A549 (cell line): ENCODE measurements around the gene ARHGAP32. TPM values are rescaled to one million over a fixed set of nuclear protein-coding genes. Genes with fewer than 3 reads are reported as not detected.
"Not testable (repeated sequence)": the region's sequence is repeated elsewhere in the genome, so short reads cannot be mapped to it uniquely, and the experiment has no call there.

Experiments
- ATAC-seq, 2 experiments: fragments of 200-7000 bp in 1 of 2; fragments of >200 bp in 1 of 2; cut with Nextera tagmentation in 1 of 2; cut with Tn5 transposase in 1 of 2; 3 replicates each; pipeline versions ENCODE4 v1.8.0 to v1.9.1; 2018 to 2020; ENCODE audit warnings: mild to moderate bottlenecking in 1 of 2, moderate library complexity in 1 of 2
- CTCF ChIA-PET: fragments of 300-600 bp; sonication (Branson Sonifier 250); formaldehyde crosslinking; extraction: SDS; loops from one replicate; lab custom pipeline; 2021; ENCODE audit warnings: antibody characterized with exemption, inconsistent platforms; lab: Yijun Ruan, JAX
- POLR2A ChIA-PET: fragments of 350-600 bp; formaldehyde crosslinking; extraction: SDS; loops from one replicate; lab custom pipeline; 2021; ENCODE audit warnings: antibody characterized with exemption, inconsistent platforms; lab: Yijun Ruan, JAX
- DNase-seq, 2 experiments: peaks; one replicate each; pipeline versions ENCODE4 v3.0.0 to v3.0.0-alpha.2; 2011 to 2016; ENCODE audit warnings: low read depth in 1 of 2, low spot score in 1 of 2
- FAIRE-seq: peaks from 2 replicates; lab custom pipeline; 2011; peaks lifted over from hg19 to GRCh38; lab: Jason Lieb, UNC
- H3K27ac ChIP-seq, 2 experiments: fragments of >200 bp; sonication (Bioruptor Twin); formaldehyde crosslinking; 3 replicates each; pipeline ENCODE4 v1.5.1; 2016 to 2017
- H3K4me1 ChIP-seq: fragments of >200 bp; sonication (Bioruptor Twin); formaldehyde crosslinking; 3 replicates; pipeline ENCODE4 v1.6.1; 2016
- H3K4me2 ChIP-seq: fragments of >200 bp; sonication (Bioruptor Twin); formaldehyde crosslinking; 3 replicates; pipeline ENCODE4 v1.6.1; 2016
- H3K4me3 ChIP-seq: fragments of >200 bp; sonication (Bioruptor Twin); formaldehyde crosslinking; 3 replicates; pipeline ENCODE4 v1.5.1; 2016
- H3K9me3 ChIP-seq: fragments of >200 bp; sonication (Bioruptor Twin); formaldehyde crosslinking; 3 replicates; pipeline ENCODE4 v1.6.1; 2016
- CBX8 ChIP-seq: fragments of 200-600 bp; sonication (generic); IDR thresholded peaks from 2 replicates; pipeline ENCODE4 v1.6.1; 2016
- CEBPB ChIP-seq, 2 experiments: fragments of >200 bp in 1 of 2; sonication (Bioruptor Twin) in 1 of 2; formaldehyde crosslinking in 1 of 2; IDR thresholded peaks; 2 replicates each; pipeline ENCODE4 v1.6.1; 2012 to 2016
- CHD2 ChIP-seq: fragments of 150-350 bp; IDR thresholded peaks from 2 replicates; pipeline ENCODE4 v1.6.1; 2014; ENCODE audit warnings: low read length; ENCODE audit not compliant: partially characterized antibody
- E2F6 ChIP-seq: IDR thresholded peaks from 2 replicates; pipeline ENCODE4 v1.6.1; 2012; ENCODE audit warnings: low read depth, borderline replicate concordance
- EP300 ChIP-seq, 2 experiments: fragments of >200 bp; sonication (Bioruptor Twin); formaldehyde crosslinking; IDR thresholded peaks; 2 replicates in 1 of 2; 3 replicates in 1 of 2; pipeline ENCODE4 v1.6.1; 2016 to 2017
- FOSL2 ChIP-seq, 2 experiments: fragments of 450-650 bp in 1 of 2; fragments of >200 bp in 1 of 2; sonication (Bioruptor Twin) in 1 of 2; formaldehyde crosslinking; IDR thresholded peaks; 2 replicates each; pipeline versions ENCODE4 v1.5.0 to v1.6.1; 2016 to 2020; ENCODE audit warnings: mild to moderate bottlenecking in 1 of 2, moderate library complexity in 1 of 2
- HDAC2 ChIP-seq: fragments of 200-600 bp; sonication (generic); IDR thresholded peaks from 2 replicates; pipeline ENCODE4 v1.6.1; 2016
- HOXA7 ChIP-seq: fragments of 250-450 bp; sonication (Bioruptor Pico); IDR thresholded peaks from 2 replicates; pipeline ENCODE4 v1.5.0; 2020; ENCODE audit warnings: mild to moderate bottlenecking, moderate library complexity
- HOXB13 ChIP-seq: fragments of 250-450 bp; sonication (Bioruptor Pico); IDR thresholded peaks from 2 replicates; pipeline ENCODE4 v1.5.0; 2020; ENCODE audit warnings: low read depth, mild to moderate bottlenecking, moderate library complexity
- JUN ChIP-seq, 2 experiments: fragments of >200 bp; sonication (Bioruptor Twin); formaldehyde crosslinking; IDR thresholded peaks; 2 replicates in 1 of 2; 3 replicates in 1 of 2; pipeline ENCODE4 v1.6.1; 2016 to 2017
- KDM1A ChIP-seq: fragments of 200-600 bp; sonication (generic); IDR thresholded peaks from 2 replicates; pipeline ENCODE4 v1.6.1; 2016; ENCODE audit warnings: low read depth, mild to moderate bottlenecking
- KDM5A ChIP-seq: fragments of 200-600 bp; sonication (generic); IDR thresholded peaks from 2 replicates; pipeline ENCODE4 v1.6.1; 2016; ENCODE audit warnings: antibody characterized with exemption, mild to moderate bottlenecking
- MAFK ChIP-seq: fragments of 450-650 bp; IDR thresholded peaks from 2 replicates; pipeline ENCODE4 v1.6.1; 2014; ENCODE audit not compliant: partially characterized antibody
- MAZ ChIP-seq: fragments of 150-350 bp; IDR thresholded peaks from 2 replicates; pipeline ENCODE4 v1.6.1; 2014; ENCODE audit warnings: antibody characterized with exemption, low read depth, low read length, borderline replicate concordance
- POLR2AphosphoS2 ChIP-seq: conservative IDR thresholded peaks from 2 replicates; pipeline ENCODE4 v1.6.1; 2012; ENCODE audit warnings: low read length, improper control_type of control experiment, inconsistent platforms
- RCOR1 ChIP-seq: fragments of 150-350 bp; IDR thresholded peaks from 2 replicates; pipeline ENCODE4 v1.6.1; 2014; ENCODE audit warnings: antibody characterized with exemption, low read length, low read depth
- RFX5 ChIP-seq: fragments of 450-650 bp; IDR thresholded peaks from 2 replicates; pipeline ENCODE4 v1.7.1; 2014; ENCODE audit warnings: antibody characterized with exemption, mild to moderate bottlenecking, moderate library complexity
- RNF2 ChIP-seq: fragments of 200-600 bp; sonication (generic); IDR thresholded peaks from 2 replicates; pipeline ENCODE4 v1.6.1; 2016; ENCODE audit warnings: low read depth, mild to moderate bottlenecking, antibody characterized with exemption, moderate library complexity, borderline replicate concordance
- SMC3 ChIP-seq: fragments of >200 bp; sonication (Bioruptor Twin); formaldehyde crosslinking; IDR thresholded peaks from 3 replicates; pipeline ENCODE4 v1.6.1; 2018; ENCODE audit warnings: inconsistent platforms
- SREBF2 ChIP-seq: fragments of 450-650 bp; IDR thresholded peaks from 2 replicates; pipeline ENCODE4 v1.6.1; 2014; ENCODE audit warnings: mild to moderate bottlenecking, moderate library complexity
- TFCP2L1 ChIP-seq: fragments of 250-450 bp; sonication (Bioruptor Pico); IDR thresholded peaks from 2 replicates; pipeline ENCODE4 v1.5.0; 2021; ENCODE audit warnings: mild to moderate bottlenecking
- USF2 ChIP-seq: fragments of 450-650 bp; IDR thresholded peaks from 2 replicates; pipeline ENCODE4 v1.6.1; 2014; ENCODE audit warnings: antibody characterized with exemption
- ZC3H11A ChIP-seq: fragments of 450-650 bp; IDR thresholded peaks from 2 replicates; pipeline ENCODE4 v1.6.1; 2014; ENCODE audit warnings: antibody characterized with exemption, mild to moderate bottlenecking
- ZFP36 ChIP-seq: fragments of 450-650 bp; IDR thresholded peaks from 2 replicates; pipeline ENCODE4 v1.6.1; 2014; ENCODE audit warnings: borderline replicate concordance; ENCODE audit not compliant: partially characterized antibody
- WGBS: methylation state at CpG from one replicate; pipeline ENCODE4 v1.1.6; 2017; ENCODE audit errors: missing lambda C conversion rate; 5-methylcytosine and 5-hydroxymethylcytosine counted together
- polyA plus RNA-seq, 4 experiments: library from polyadenylated mRNA; depleted of rRNA in 3 of 4; stranded (reverse); fragments of >200 nt; fragmentation: RNase III in 1 of 4; extraction: RNeasy Plus Mini Kit Qiagen cat#74134 plus additional on column Dnase treatment in 1 of 4; gene quantifications; 2 replicates in 3 of 4; 3 replicates in 1 of 4; pipeline ENCODE4 v1.2.3, GENCODE V29; 2011 to 2017
- TF ChIP-seq, protein P1 (sequence below): IDR thresholded peaks from 2 replicates; pipeline ENCODE4 v1.6.1; 2012
- TF ChIP-seq, protein P2 (sequence below): fragments of 150-350 bp; IDR thresholded peaks from 2 replicates; pipeline ENCODE4 v1.6.1; 2014; ENCODE audit warnings: low read depth, mild to moderate bottlenecking, low read length
- TF ChIP-seq, protein P3 (sequence below): fragments of 200-600 bp; sonication (generic); IDR thresholded peaks from 2 replicates; pipeline ENCODE4 v1.6.1; 2016; ENCODE audit warnings: antibody characterized with exemption, mild to moderate bottlenecking, moderate library complexity
- TF ChIP-seq, protein P4 (sequence below): fragments of 250-450 bp; sonication (Bioruptor Pico); IDR thresholded peaks from 2 replicates; pipeline ENCODE4 v1.5.0; 2020; ENCODE audit warnings: low read depth, mild to moderate bottlenecking, moderate library complexity

The ARHGAP32 gene
- polyA plus RNA-seq, 2 of the 4 experiments (the other 2 are of a cell fraction), result 4.4 to 9.0 TPM

DNA sequence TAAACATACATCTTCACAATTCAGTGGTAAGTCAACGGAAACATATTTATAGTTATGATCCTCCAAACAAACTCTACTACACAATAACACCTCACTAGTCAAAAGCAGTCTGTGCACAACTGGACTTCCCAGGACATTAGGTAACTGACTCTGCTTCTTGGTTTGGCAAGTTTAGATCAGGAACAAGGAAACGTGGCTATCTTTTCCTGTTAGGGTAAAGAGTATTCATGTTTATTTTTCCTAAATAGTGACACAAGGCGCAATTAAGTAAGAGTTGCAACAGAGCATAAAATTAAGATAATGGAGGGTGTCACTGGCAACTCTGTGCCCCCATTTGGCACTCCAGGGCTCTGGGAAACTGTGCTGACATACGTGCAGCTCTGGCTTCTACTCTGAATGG, 179.2 kb downstream of the ARHGAP32 start:
- ChIA-PET CTCF (no interaction called here), POLR2A (no interaction called here)
- no peaks in the 10 kb centered on the region for H3K9me3 ChIP-seq
- H3K4me3 ChIP-seq, result no peak overlapping the region
- WGBS, result 87% methylated on average over 4 of the region's 4 CpGs
- H3K4me1 ChIP-seq, result no peaks in the 10 kb centered on the region
- DNase-seq, result no peak
- TF ChIP-seq JUN (IDR thresholded peaks at IDR 0.05), result no peak
- TF ChIP-seq TFCP2L1 (CRISPR knock-in tag), result no peak
- TF ChIP-seq, protein P1, sequence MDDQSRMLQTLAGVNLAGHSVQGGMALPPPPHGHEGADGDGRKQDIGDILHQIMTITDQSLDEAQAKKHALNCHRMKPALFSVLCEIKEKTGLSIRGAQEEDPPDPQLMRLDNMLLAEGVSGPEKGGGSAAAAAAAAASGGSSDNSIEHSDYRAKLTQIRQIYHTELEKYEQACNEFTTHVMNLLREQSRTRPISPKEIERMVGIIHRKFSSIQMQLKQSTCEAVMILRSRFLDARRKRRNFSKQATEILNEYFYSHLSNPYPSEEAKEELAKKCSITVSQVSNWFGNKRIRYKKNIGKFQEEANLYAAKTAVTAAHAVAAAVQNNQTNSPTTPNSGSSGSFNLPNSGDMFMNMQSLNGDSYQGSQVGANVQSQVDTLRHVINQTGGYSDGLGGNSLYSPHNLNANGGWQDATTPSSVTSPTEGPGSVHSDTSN, result no peak
- no peak for TF ChIP-seq SMC3
- no peak for TF ChIP-seq ZC3H11A
- TF ChIP-seq KDM5A, result no peak
- TF ChIP-seq E2F6, result no peak
- TF ChIP-seq HDAC2, result no peak
- TF ChIP-seq RCOR1, result no peak
- TF ChIP-seq, protein P2, sequence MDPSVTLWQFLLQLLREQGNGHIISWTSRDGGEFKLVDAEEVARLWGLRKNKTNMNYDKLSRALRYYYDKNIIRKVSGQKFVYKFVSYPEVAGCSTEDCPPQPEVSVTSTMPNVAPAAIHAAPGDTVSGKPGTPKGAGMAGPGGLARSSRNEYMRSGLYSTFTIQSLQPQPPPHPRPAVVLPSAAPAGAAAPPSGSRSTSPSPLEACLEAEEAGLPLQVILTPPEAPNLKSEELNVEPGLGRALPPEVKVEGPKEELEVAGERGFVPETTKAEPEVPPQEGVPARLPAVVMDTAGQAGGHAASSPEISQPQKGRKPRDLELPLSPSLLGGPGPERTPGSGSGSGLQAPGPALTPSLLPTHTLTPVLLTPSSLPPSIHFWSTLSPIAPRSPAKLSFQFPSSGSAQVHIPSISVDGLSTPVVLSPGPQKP, result no peak
- no peak for FAIRE-seq
- H3K27ac ChIP-seq, result no peak overlapping the region
- no peak overlapping the region for H3K4me2 ChIP-seq
- ATAC-seq, result no peak

DNA sequence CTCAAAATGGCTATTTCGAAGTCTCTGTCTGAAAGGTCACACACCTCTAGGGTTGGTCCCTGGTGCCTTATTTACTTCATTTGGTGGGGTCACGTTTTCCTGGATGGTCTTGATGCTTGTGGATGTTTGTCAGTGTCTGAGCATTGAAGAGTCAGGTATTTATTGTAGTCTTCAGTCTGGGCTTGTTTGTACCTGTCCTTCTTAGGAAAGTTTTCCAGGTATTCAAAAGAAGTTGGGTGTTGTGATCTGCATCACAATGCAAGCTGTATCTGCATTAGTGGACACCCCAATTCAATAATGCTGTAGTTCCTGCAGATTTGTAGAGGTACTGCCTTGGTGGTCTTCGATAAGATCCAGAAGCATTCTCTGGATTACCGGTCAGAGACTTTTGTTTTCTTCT, 186.0 kb downstream of the ARHGAP32 start:
- H3K9me3 ChIP-seq, result no peaks in the 10 kb centered on the region
- WGBS, result 80% methylated on average over 4 of the region's 4 CpGs
- ChIA-PET CTCF (interaction anchor here (0.7 kb wide), 1 partner anchor 118 kb away, joined by 3 read pairs; no protein-coding TSS in a partner anchor), POLR2A (no interaction called here)
- no peak for ATAC-seq
- H3K4me1 ChIP-seq, result no peaks in the 10 kb centered on the region
- H3K4me3 ChIP-seq, result no peak overlapping the region
- no peak overlapping the region for H3K4me2 ChIP-seq
- FAIRE-seq, result no peak
- no peak for DNase-seq
- no peak overlapping the region for H3K27ac ChIP-seq
- TF ChIP-seq ZC3H11A (no peak), RNF2 (no peak), HOXB13 (CRISPR knock-in tag) (no peak), RFX5 (no peak), FOSL2 (IDR thresholded peaks at IDR 0.05) (no peak), FOSL2 (CRISPR knock-in tag; IDR thresholded peaks at IDR 0.05) (no peak), KDM1A (no peak), ZFP36 (no peak), CBX8 (no peak), CEBPB (IDR thresholded peaks at IDR 0.05) (no peak), MAZ (no peak), SREBF2 (no peak), EP300 (IDR thresholded peaks at IDR 0.05) (no peak), MAFK (no peak), CHD2 (no peak), USF2 (no peak), POLR2AphosphoS2 (no peak), HOXA7 (no peak)
- TF ChIP-seq, protein P3, sequence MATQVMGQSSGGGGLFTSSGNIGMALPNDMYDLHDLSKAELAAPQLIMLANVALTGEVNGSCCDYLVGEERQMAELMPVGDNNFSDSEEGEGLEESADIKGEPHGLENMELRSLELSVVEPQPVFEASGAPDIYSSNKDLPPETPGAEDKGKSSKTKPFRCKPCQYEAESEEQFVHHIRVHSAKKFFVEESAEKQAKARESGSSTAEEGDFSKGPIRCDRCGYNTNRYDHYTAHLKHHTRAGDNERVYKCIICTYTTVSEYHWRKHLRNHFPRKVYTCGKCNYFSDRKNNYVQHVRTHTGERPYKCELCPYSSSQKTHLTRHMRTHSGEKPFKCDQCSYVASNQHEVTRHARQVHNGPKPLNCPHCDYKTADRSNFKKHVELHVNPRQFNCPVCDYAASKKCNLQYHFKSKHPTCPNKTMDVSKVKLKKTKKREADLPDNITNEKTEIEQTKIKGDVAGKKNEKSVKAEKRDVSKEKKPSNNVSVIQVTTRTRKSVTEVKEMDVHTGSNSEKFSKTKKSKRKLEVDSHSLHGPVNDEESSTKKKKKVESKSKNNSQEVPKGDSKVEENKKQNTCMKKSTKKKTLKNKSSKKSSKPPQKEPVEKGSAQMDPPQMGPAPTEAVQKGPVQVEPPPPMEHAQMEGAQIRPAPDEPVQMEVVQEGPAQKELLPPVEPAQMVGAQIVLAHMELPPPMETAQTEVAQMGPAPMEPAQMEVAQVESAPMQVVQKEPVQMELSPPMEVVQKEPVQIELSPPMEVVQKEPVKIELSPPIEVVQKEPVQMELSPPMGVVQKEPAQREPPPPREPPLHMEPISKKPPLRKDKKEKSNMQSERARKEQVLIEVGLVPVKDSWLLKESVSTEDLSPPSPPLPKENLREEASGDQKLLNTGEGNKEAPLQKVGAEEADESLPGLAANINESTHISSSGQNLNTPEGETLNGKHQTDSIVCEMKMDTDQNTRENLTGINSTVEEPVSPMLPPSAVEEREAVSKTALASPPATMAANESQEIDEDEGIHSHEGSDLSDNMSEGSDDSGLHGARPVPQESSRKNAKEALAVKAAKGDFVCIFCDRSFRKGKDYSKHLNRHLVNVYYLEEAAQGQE, result no peak
- TF ChIP-seq, protein P4, sequence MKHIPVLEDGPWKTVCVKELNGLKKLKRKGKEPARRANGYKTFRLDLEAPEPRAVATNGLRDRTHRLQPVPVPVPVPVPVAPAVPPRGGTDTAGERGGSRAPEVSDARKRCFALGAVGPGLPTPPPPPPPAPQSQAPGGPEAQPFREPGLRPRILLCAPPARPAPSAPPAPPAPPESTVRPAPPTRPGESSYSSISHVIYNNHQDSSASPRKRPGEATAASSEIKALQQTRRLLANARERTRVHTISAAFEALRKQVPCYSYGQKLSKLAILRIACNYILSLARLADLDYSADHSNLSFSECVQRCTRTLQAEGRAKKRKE (CRISPR knock-in tag), result no peak

- H3K27ac ChIP-seq, POLR2A ChIA-PET, FAIRE-seq, CTCF ChIA-PET, H3K4me1 ChIP-seq, H3K9me3 ChIP-seq, H3K4me3 ChIP-seq, ATAC-seq, H3K4me2 ChIP-seq, DNase-seq: not testable (repeated sequence)
- WGBS, result 91% methylated on average over 8 of the region's 8 CpGs
These were observed 193.0 kb downstream of the ARHGAP32 start for GRCh38 chr11:128999165-128999564.
